HepG2 (cell line): ENCODE measurements around the gene DZANK1. TPM values are rescaled to one million over a fixed set of nuclear protein-coding genes. Genes with fewer than 3 reads are reported as not detected.

Experiments used
- CBX1 ChIP-seq: IDR thresholded peaks from one replicate; pipeline ENCODE4 v1.6.1; 2016; ENCODE audit warnings: antibody characterized with exemption, low read depth
- CENPBD1 ChIP-seq: sonication (generic); formaldehyde crosslinking; IDR thresholded peaks from 2 replicates; pipeline ENCODE4 v1.8.0; 2022; ENCODE audit warnings: missing genetic modification reagents, low read depth, mild to moderate bottlenecking, borderline replicate concordance
- HNF1A ChIP-seq, 2 experiments: sonication (generic) in 1 of 2; formaldehyde crosslinking in 1 of 2; IDR thresholded peaks; 2 replicates each; pipeline versions ENCODE4 v1.4.0 to v1.6.1; 2016 to 2020; ENCODE audit warnings: borderline replicate concordance in 1 of 2, low read depth in 1 of 2, mild to moderate bottlenecking in 1 of 2, missing genetic modification reagents in 1 of 2
- MTA1 ChIP-seq: sonication (generic); formaldehyde crosslinking; IDR thresholded peaks from 2 replicates; pipeline ENCODE4 v1.4.0; 2020; ENCODE audit warnings: missing genetic modification reagents, mild to moderate bottlenecking, borderline replicate concordance
- NR2C2 ChIP-seq: sonication (generic); formaldehyde crosslinking; IDR thresholded peaks from 2 replicates; pipeline ENCODE4 v1.4.0; 2020; ENCODE audit warnings: missing genetic modification reagents, mild to moderate bottlenecking, moderate library complexity, borderline replicate concordance
- PAF1 ChIP-seq: IDR thresholded peaks from 2 replicates; pipeline ENCODE4 v1.6.1; 2016; ENCODE audit warnings: missing genetic modification reagents, missing compliant biosample characterization
- PRDM15 ChIP-seq: sonication (generic); formaldehyde crosslinking; IDR thresholded peaks from 2 replicates; pipeline ENCODE4 v1.4.0; 2020; ENCODE audit warnings: missing genetic modification reagents
- SATB2 ChIP-seq: sonication (generic); formaldehyde crosslinking; IDR thresholded peaks from 2 replicates; pipeline ENCODE4 v1.5.0; 2020; ENCODE audit warnings: missing genetic modification reagents
- TFE3 ChIP-seq: IDR thresholded peaks from 2 replicates; pipeline ENCODE4 v1.6.1; 2016
- ZBTB34 ChIP-seq: sonication (generic); formaldehyde crosslinking; IDR thresholded peaks from 2 replicates; pipeline ENCODE4 v1.8.0; 2022; ENCODE audit warnings: mild to moderate bottlenecking, missing genetic modification reagents
- ZBTB42 ChIP-seq: sonication (generic); formaldehyde crosslinking; IDR thresholded peaks from 2 replicates; pipeline ENCODE4 v1.5.0; 2020; ENCODE audit warnings: mild to moderate bottlenecking, missing genetic modification reagents
- ZNF354B ChIP-seq: sonication (generic); formaldehyde crosslinking; IDR thresholded peaks from 2 replicates; pipeline ENCODE4 v1.8.0; 2022; ENCODE audit warnings: mild to moderate bottlenecking, missing genetic modification reagents
- ZNF430 ChIP-seq: sonication (generic); formaldehyde crosslinking; IDR thresholded peaks from 2 replicates; pipeline ENCODE4 v1.9.0; 2021; ENCODE audit warnings: mild to moderate bottlenecking, missing genetic modification reagents
- ZNF616 ChIP-seq: sonication (generic); formaldehyde crosslinking; IDR thresholded peaks from 2 replicates; pipeline ENCODE4 v1.5.0; 2020; ENCODE audit warnings: low read depth, mild to moderate bottlenecking, missing genetic modification reagents
- polyA plus RNA-seq, 8 experiments: library from polyadenylated mRNA; depleted of rRNA in 3 of 8; stranded (reverse) in 7 of 8; unstranded in 1 of 8; fragments of >200 nt; fragmentation: Illumina TruSeq in 4 of 8; extraction: Trizol in 4 of 8; gene quantifications; 2 replicates each; pipeline versions ENCODE4 v1.2.1 to v1.2.3, GENCODE V29; 2011 to 2016; ENCODE audit warnings: low read depth in 4 of 8, missing spikeins in 1 of 8, mixed read lengths in 1 of 8; ENCODE audit not compliant: insufficient read depth in 1 of 8
- total RNA-seq, 5 experiments: library from RNA; depleted of rRNA; stranded (reverse); fragments of >200 nt; fragmentation: Illumina TruSeq; extraction: Trizol; gene quantifications; 2 replicates each; pipeline ENCODE4 v1.2.3, GENCODE V29; 2016; ENCODE audit warnings: low read depth in 1 of 5

Gene DZANK1
- total and polyA plus RNA-seq, 2 of the 13 experiments (the other 11 are each of a cell fraction or from before 2014, with no cell fraction given) = 1.6 to 3.2 TPM

GRCh38 chr20:18466894-18467730, at the start of gene DZANK1, which contains the start of gene POLR3F (continued):
- TF ChIP-seq HNF1A (IDR thresholded peaks at IDR 0.05; ENCODE audit: low read depth) (peak; percentile 27; the same call in 1 of the 2 replicates), HNF1A (CRISPR knock-in tag; IDR thresholded peaks at IDR 0.05; ENCODE audit: borderline replicate concordance) (peak; percentile 41; the same call in 1 of the 2 replicates), ZNF354B (CRISPR knock-in tag) (no peak), TFE3 (CRISPR knock-in tag) (peak; percentile 31; the same call in 1 of the 2 replicates), CBX1 (peak; percentile 81), ZBTB42 (CRISPR knock-in tag) (peak; percentile 92), NR2C2 (CRISPR knock-in tag) (peak; percentile 79), MTA1 (peak; percentile 23; the same call in 1 of the 2 replicates), ZBTB34 (CRISPR knock-in tag) (no peak), PRDM15 (no peak), SATB2 (CRISPR knock-in tag) (no peak; the same call in 1 of the 2 replicates), ZNF430 (peak; percentile 57; the same call in 1 of the 2 replicates), ZNF616 (CRISPR knock-in tag) (no peak), PAF1 (CRISPR knock-in tag) (no peak), CENPBD1 (CRISPR knock-in tag) (no peak)
